Neural progenitor cell (in vitro differentiated cells): ENCODE data around the gene KIF2A.

Experiments
- EZH2phosphoT487 ChIP-seq: fragments of 200-600 bp; sonication (generic); IDR thresholded peaks from 2 replicates; pipeline ENCODE4 v1.6.1; 2017; ENCODE audit warnings: antibody characterized with exemption
- TF ChIP-seq, protein P1 (sequence below): fragments of 200-600 bp; sonication (generic); IDR thresholded peaks from 2 replicates; pipeline ENCODE4 v1.5.1; 2017; ENCODE audit warnings: antibody characterized with exemption, mild to moderate bottlenecking

DNA sequence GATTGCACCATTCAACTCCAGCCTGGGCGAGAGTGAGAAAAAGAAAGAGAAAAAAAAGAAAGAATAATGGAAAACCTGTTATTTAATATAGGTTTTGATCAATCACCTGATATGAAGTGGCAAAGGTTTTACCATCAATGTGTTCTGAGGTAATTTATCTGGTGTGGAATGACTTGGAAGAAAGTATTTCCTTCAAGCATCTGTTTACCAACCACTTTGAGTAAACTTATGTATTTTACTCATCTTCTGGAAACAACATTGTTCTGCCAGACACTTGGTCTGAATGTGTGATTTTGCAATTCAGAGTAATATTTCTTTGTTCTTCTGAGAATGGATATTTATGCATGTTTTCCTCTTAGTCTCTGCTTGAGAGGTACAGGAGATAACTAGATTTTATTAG, 24.3 kb downstream of the KIF2A start:
- TF ChIP-seq, protein P1, sequence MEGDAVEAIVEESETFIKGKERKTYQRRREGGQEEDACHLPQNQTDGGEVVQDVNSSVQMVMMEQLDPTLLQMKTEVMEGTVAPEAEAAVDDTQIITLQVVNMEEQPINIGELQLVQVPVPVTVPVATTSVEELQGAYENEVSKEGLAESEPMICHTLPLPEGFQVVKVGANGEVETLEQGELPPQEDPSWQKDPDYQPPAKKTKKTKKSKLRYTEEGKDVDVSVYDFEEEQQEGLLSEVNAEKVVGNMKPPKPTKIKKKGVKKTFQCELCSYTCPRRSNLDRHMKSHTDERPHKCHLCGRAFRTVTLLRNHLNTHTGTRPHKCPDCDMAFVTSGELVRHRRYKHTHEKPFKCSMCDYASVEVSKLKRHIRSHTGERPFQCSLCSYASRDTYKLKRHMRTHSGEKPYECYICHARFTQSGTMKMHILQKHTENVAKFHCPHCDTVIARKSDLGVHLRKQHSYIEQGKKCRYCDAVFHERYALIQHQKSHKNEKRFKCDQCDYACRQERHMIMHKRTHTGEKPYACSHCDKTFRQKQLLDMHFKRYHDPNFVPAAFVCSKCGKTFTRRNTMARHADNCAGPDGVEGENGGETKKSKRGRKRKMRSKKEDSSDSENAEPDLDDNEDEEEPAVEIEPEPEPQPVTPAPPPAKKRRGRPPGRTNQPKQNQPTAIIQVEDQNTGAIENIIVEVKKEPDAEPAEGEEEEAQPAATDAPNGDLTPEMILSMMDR = no peak
- no peak for TF ChIP-seq EZH2phosphoT487
